GM15510 (cell line): ENCODE measurements around the gene NHSL2.

Experiments used
- POLR2A ChIP-seq: IDR thresholded peaks from 3 replicates; pipeline ENCODE4 v1.6.1; 2011; ENCODE audit warnings: borderline replicate concordance; ENCODE audit not compliant: insufficient read length; ENCODE audit errors: extremely low read depth

Gene NHSL2

DNA sequence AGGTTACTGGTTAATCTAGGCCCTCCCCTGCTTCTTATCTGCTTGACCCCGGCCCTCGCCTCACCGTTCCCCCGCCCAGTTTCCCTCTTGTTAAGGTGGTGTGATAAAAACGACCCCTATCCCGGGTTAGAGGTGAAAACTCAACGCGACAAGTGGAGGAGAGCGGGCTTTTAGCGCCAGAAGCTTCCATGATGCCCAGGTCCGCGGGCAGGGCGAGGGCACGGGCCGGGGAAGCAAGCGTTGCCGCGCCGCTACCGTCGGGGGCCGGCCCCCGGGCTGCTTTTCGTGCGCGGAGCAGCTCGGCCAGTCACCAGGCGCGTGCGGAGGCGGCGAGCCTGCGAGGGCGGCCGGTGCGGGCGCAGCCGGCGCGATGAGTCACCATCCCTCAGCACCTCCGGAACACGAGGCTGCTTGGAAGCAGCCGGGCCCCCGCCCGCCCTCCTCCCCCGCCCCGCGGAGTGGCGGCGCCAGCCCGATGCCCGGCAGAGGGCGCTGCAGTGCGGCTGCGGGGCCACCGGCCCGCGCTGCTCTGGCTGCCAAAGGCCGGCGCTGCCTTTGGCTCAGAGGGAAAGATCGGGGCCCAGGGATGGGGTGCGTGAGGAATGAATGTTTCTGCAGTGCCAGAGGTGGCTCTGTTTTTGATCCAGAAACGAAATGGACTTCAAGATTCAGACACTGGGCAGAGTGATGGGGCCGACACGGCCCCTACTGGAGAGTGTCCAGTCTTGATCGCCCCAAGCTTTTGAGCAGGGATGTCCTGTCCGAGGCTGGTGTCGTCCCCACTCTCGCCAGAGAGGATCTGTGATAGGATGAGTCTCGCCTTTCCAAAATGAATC is 107.8 kb downstream of the NHSL2 start:
- no peak for TF ChIP-seq POLR2A

DNA sequence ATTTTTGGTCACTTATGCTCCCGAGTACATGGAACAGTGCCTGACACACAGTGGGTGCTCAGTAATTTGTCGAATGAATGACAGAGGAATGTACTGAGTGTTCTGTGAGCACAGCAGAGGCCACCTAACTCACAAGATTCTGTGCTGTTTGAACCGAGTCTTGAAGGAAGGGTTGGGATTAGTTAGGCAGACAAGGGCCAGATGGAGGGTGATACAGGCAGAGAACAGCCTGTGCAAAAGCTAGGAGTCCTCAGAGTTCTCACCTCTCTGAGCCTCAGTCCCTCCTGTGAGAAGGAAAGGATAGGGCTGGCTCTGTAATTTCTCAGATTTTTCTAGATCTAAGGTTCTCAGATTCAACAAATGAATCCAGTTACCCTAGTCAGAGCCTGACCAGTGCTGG is 108.8 kb downstream of the NHSL2 start:
- TF ChIP-seq POLR2A: no peak

DNA sequence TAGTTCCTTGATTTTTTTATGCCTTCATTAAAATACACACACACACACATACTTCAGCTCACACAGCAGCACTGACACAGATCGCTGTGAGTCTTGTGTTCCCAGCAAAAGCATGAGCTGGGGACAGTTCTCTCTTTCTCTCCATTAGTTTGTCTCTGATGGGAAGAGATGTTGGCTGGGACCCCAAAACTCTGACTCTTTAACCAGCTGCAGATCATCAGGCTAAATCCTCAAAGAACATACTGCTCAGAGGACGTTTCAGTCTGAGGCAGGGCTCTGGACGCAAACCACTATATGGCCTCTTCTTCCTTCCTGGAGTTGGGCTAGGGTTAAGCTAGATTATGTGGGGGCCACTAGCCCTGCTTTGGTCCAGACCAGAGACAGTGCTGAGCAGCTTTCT is 109.6 kb downstream of the NHSL2 start:
- TF ChIP-seq POLR2A: no peak

DNA sequence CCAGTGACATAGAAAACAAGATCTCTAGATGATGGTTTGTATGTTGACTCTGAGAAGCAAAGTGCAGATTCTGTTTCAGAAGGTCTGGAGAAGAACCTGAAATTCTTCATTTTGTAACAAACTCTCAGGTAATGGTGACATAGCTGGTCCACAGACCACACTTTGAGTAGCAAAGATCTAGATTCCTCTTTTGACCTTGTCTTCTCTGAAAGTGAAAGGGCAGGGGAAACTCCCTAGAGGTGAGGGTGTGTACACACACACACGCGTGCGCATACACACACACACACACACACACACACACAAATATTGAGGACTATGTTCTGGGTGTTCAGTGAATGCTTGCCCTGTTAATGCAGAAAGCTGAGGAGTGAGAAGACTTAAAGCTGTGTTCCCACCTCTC is 110.1 kb downstream of the NHSL2 start:
- no peak for TF ChIP-seq POLR2A

DNA sequence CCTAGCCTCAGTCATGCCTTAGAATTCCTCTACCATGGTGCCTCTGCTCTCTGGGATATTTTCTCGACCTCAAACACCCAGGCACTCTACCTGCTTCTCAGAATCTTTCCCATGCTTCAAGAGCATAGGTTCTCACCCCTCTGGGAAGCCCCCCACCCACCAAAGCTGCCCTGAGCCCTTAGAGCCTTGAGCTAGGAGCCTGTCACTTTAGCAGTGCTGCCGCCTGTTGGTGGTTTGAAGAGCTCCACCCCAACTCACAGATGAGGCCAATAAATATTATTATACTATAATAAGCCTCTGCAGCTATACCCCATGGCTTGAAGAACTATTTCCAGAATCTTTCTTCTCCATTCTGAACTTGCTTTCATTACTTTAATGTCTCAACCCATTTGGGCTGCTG is 111.3 kb downstream of the NHSL2 start:
- no peak for TF ChIP-seq POLR2A

DNA sequence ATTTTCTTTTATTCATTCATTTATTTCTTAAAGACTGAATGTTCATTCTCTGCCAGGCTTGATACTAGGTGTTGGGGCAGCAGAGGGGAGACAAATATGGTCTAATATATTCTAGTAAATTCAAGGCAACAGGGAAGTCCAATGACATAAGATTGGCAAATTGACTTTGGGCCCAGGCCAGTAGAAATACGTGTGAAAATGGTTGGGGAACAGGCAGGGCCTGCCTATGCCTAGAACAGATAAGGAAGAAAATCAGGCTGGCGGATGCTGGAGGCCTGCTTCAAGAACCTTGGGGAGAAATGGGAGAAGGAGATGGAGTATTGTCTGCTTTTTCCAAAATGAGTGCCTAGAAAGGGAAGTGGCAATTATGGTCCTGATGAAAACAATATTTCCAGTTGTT is 112.4 kb downstream of the NHSL2 start:
- no peak for TF ChIP-seq POLR2A

DNA sequence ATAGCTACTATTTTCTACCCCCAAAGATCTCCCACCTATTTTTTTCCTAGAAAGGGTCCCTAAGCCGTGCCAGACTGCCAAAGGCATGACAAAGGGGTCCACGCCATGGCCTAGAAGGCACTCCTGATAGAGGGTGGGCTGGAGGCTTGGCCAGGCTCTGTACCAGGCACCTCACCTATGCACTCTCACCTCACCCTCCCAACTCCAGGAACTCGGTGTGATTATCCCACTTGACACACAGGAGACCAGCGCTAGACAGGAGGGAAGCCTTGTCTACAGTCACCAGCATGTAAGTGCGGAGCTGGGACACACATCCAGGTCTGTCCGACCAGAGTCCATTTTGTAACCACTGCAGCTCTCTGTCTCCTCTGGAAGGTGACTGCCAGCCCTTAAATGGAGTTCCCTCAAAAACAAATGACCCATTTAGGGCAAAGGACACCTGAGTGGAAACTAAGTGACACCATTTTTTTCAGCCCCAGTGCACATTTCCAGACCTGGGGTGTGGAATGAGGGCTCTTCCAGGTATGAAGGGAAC is 114.7 kb downstream of the NHSL2 start:
- no peak for TF ChIP-seq POLR2A

DNA sequence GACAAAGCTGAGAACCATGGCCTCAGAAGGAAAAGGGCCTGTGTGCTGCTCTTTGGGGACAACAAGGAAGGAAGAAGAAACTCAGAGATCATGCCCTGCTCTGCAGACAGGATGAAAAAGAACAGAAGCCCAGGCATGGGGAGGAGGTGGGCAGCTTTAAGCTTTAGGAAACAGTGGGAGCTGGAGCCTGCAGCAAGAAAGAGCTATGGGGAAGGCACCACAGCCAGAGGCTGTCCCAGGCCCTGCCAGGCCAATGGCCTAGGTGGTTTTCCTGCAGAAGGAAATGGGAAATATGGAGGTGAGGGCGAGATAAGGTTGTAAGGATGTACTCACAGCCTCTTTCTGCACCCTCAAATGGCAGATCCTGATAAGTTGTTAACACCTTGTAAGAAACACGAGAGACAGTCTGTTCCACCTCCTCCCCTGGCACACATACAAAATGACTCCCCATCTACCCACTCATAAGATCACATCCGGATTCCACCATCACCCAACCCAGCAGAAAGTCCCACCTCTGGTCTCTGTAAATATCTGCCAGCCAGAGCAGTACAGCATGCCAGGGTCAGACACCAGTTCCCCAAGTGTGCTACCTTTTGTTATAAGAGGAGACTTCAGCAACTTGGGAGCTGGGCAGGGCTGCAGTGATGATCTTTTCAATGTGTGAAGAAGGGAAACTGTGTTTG is 115.8 kb downstream of the NHSL2 start:
- no peak for TF ChIP-seq POLR2A

DNA sequence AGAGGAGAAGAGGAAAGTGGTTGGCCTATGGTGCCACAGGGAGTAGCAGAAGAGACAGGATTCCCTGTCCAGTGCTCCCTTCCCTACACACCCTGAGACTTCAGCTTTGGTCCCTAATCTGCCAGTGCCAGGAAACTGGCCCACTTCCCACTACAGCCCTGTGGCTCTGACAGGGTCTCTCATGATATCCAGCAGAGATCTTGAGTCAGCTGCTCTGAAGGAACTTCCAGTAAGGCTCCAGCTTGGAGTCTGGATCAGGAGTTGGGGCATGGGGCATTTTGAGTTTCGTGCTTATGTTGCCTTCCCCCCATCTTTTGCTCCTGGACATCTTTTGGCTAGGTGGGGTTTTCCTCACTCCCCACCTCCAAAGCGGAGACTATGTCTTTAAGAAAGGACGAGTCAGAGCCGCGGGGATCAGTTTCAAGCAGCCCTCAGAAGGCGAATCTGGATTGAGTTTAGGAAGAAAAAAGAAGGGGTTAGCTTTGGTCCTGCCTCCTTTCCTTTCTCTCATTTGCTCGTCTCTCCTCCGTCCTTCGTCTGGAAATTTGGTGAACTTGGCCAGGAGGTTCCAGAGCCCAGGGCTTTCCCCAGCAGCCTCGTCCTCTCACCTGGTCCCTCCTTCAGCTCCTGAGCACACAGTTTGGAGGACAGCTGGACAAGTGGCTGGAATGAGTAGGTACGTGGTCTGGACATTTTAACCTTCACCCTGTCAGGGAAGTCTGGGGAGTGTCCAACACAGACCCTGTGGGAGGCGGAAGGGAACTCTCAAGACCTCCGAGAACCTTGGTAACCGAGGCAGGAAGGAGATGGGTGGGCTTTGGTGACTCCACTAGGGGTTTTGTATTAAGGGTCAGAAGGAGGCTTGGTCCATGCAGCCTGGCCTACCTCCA is 116.6 kb downstream of the NHSL2 start:
- no peak for TF ChIP-seq POLR2A

DNA sequence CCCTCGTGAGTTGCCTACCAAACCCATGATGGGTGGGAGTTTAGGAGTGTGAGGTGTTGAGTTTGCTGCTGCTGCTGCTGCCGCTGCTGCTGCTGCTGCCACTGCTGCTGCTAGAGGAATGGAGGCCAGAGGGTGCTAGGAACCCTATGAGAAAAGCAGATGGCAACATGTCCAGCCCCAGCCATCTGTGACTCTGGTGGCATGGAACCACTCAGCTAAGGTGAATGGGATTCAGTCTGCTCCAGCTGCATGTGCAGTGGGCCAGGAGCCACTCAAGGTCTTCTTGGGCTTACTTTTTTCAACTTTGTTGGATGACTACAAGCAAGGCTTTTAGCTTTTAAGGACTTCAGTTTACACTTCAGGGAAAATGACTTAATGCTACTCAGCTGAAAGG is 117.3 kb downstream of the NHSL2 start:
- TF ChIP-seq POLR2A: no peak

DNA sequence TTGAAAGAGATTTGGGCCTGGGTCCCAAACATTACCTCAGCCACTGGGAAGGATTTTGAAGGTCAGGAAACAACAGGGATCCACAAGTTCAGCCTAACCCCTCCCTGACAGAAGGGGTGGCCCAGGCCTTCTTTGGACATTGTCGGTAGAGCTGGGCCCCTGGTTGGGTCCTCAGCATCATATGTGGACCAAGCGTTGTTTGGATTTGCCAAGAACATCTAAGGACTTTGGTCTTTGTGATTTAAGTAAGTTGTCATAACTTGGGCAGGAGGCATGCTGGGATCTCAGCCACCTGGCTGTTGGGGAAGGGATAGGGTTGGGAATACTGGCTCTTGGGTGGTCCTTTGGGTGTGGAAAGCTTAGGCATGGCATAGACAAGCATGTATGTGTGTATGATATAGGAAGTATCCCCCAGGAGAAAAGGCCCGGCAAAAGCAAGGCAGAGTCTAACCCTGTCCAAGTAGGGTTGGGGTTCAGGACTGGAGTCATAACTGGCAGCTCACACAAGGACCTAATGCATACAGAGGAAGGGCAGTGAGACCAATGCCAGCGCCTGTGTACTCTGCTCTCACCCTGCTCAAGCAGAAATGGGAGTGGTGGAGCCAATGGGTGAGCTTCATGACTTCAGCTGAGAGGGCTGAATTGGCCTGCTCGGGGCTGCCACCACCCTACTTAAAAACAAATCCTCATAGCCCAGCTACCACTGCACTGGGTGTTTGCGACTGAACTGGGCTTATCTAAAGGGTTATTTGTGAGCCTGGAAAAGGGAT is 118.2 kb downstream of the NHSL2 start:
- no peak for TF ChIP-seq POLR2A

DNA sequence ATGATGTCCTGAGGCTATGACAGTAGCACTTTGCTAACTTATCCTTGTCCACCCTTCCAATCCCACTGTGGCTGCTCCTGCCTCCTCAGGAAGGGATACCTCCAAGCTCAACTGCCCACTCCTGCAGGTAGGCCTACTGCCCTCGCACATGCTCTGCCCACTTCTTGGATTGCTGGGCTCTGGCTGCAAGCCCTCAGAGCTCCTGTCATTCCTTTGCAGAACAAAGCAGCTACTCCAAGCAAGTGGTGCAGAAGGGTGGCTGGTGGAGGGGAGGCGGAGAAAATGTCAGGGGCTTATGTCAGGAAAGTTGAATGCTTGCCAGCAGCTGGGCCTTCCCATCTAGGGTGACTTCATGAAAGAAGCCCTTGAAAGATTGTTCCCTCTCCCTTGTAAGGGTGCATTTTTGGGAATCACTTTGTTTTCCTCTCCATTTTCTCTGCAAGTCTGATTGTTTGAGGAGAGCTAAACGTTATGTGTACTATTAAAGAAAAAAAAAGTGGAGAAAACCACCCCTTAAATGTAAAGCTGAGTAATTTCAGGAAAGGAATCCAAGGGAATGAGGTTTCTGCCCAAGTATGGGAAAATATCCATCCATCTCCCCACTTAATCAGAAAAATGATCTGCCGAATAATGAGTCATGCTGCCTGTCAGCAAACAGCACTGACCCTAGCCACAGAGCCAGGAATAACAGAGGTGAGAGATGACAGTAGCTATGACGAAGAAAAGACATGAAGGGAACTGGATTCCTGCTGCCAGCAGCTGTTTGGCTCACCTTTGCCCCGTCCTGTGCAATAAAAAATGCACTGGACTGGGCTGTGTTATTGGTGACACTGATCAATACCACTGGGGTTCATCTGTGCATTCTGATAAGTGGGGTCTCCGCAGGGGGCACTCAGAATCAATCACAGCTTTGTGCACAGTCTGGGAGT is 119.1 kb downstream of the NHSL2 start:
- no peak for TF ChIP-seq POLR2A

DNA sequence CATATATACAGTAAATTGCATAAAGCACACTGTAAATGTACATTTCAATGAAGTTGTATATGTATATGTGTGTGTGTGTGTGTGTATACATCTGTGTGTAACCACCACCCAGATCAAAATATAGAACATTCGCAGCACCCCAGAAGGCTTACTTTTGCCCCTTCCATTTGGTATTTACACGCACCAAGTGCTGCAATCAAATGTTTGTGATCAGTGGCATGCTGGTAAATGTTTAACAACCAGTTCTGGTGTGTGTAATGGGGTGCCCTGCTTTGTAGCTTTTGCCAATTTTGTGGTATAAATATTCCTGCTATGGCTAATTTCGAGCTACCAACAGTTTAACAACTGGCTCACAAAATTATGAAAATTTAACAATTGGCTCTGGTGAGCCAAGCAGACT is 119.8 kb downstream of the NHSL2 start:
- TF ChIP-seq POLR2A: no peak

DNA sequence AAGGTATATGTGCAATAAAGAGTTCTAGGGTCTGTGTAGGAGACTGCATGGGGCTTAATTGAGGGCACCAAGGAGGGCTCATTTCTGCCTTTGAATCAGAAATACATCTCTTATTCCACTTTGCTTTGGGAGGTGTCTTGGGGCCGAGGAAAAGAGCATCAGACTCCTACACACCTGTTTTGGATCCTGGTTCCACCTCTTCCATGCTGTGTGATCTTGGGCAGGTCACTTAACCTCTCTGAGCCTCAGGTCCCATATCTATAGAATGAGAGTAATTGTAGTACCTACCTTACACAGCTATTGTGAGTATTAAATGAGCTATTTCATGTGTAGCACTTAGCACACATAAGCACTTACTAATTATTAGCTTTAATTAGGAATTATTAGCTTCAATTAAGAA is 120.5 kb downstream of the NHSL2 start:
- no peak for TF ChIP-seq POLR2A

DNA sequence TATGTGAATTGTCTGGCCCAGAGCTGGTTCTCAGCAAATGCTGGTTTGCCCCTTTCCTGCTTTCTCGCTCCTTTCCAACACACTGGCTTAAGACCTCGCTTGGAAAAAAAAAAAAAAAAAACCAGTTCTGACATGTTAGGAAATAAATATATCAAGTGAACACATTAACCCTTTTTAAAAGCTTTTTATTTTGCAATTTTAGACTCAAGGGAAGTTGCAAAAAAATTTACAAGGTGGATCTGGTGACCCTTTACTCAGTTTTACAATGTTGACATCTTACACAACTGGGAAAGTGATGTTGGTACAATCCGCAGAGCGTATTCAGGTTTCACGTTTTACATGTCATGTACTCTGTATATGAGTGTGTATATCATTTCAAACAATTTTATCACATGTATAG is 121.0 kb downstream of the NHSL2 start:
- no peak for TF ChIP-seq POLR2A
